Activated T-cell treated with anti-CD3 and anti-CD28 coated beads, Interleukin-2, amount 50 U/mL, for 1 hour (primary cell): Measurements from ENCODE around the gene PRKACA.

Experiments
- DNase-seq: peaks from one replicate; pipeline ENCODE4 v3.0.0-alpha.2; 2020

PRKACA gene

GRCh38 chr19:14116525-14116917 lies 1.0 kb downstream of the PRKACA start:
- DNase-seq = no peak

- no peak for DNase-seq
These were observed 1.8 kb downstream of the PRKACA start for GRCh38 chr19:14115756-14116155.

GRCh38 chr19:14114854-14115253 lies 2.7 kb downstream of the PRKACA start:
- peak; percentile 59 for DNase-seq

- no peak for DNase-seq
These were observed 3.1 kb downstream of the PRKACA start for GRCh38 chr19:14114439-14114838.

GRCh38 chr19:14113762-14114414 lies 3.7 kb downstream of the PRKACA start:
- DNase-seq = peak; percentile 64

- no peak for DNase-seq
These were observed 4.7 kb downstream of the PRKACA start for GRCh38 chr19:14112809-14113385.

- no peak for DNase-seq
These were observed 5.3 kb downstream of the PRKACA start for GRCh38 chr19:14112051-14112808.

- no peak for DNase-seq
These were observed 6.1 kb downstream of the PRKACA start for GRCh38 chr19:14111486-14111885.

GRCh38 chr19:14110650-14111049 lies 6.9 kb downstream of the PRKACA start:
- no peak for DNase-seq

- DNase-seq = no peak
These were observed 9.7 kb downstream of the PRKACA start for GRCh38 chr19:14107581-14108461.

- no peak for DNase-seq
These were observed 10.7 kb downstream of the PRKACA start for GRCh38 chr19:14106840-14107239.

- no peak for DNase-seq
These were observed 11.9 kb downstream of the PRKACA start for GRCh38 chr19:14105680-14106079.

GRCh38 chr19:14103310-14103709 lies 14.3 kb downstream of the PRKACA start:
- DNase-seq = no peak

- DNase-seq = no peak
These were observed 14.8 kb downstream of the PRKACA start for GRCh38 chr19:14102756-14103155.

GRCh38 chr19:14102102-14102696 lies 15.4 kb downstream of the PRKACA start:
- no peak for DNase-seq

GRCh38 chr19:14101003-14101545 lies 16.5 kb downstream of the PRKACA start:
- no peak for DNase-seq

- no peak for DNase-seq
These were observed 19.9 kb downstream of the PRKACA start for GRCh38 chr19:14097532-14098151.

GRCh38 chr19:14096272-14096992 lies 21.1 kb downstream of the PRKACA start:
- DNase-seq = no peak

- DNase-seq = no peak
These were observed 22.7 kb downstream of the PRKACA start for GRCh38 chr19:14094854-14095253.

- no peak for DNase-seq
These were observed 24.3 kb downstream of the PRKACA start for GRCh38 chr19:14093117-14093823.
